SJSA1 (cell line): ENCODE measurements around the gene PTTG1IP. TPM values are rescaled to one million over a fixed set of nuclear protein-coding genes. Genes with fewer than 3 reads are reported as not detected.

ENCODE experiments used
- DNase-seq, 2 experiments: peaks; one replicate each; pipeline ENCODE4 v3.0.0-alpha.2; 2015 to 2020; ENCODE audit warnings: low spot score in 2 of 2, low read depth in 1 of 2
- H3K27ac ChIP-seq: fragments of 250-450 bp; sonication (Bioruptor Pico); 2 replicates; pipeline ENCODE4 v1.5.1; 2020; ENCODE audit warnings: mild to moderate bottlenecking, moderate library complexity
- H3K27me3 ChIP-seq: fragments of 250-450 bp; sonication (Bioruptor Pico); replicated peaks from 2 replicates; pipeline ENCODE4 v1.5.1; 2020; ENCODE audit warnings: mild to moderate bottlenecking, moderate library complexity
- H3K36me3 ChIP-seq: fragments of 250-450 bp; sonication (Bioruptor Pico); 2 replicates; pipeline ENCODE4 v1.5.1; 2020; ENCODE audit warnings: mild to moderate bottlenecking
- H3K4me1 ChIP-seq: fragments of 250-450 bp; sonication (Bioruptor Pico); replicated peaks from 2 replicates; pipeline ENCODE4 v1.6.1; 2021; ENCODE audit warnings: mild to moderate bottlenecking
- H3K4me3 ChIP-seq: fragments of 250-450 bp; sonication (Bioruptor Pico); 2 replicates; pipeline ENCODE4 v1.5.1; 2020; ENCODE audit warnings: mild to moderate bottlenecking
- H3K9me3 ChIP-seq: fragments of 250-450 bp; sonication (Bioruptor Pico); replicated peaks from 2 replicates; pipeline ENCODE4 v1.5.1; 2020; ENCODE audit warnings: mild to moderate bottlenecking
- total RNA-seq: library from RNA; depleted of rRNA; stranded (reverse); fragments of >200 nt; shearing (Covaris generic); gene quantifications from 2 replicates; pipeline ENCODE4 v1.2.3, GENCODE V29; 2014

Gene PTTG1IP
- total RNA-seq, 1 experiment from 2014 or later, result 590 TPM

DNA sequence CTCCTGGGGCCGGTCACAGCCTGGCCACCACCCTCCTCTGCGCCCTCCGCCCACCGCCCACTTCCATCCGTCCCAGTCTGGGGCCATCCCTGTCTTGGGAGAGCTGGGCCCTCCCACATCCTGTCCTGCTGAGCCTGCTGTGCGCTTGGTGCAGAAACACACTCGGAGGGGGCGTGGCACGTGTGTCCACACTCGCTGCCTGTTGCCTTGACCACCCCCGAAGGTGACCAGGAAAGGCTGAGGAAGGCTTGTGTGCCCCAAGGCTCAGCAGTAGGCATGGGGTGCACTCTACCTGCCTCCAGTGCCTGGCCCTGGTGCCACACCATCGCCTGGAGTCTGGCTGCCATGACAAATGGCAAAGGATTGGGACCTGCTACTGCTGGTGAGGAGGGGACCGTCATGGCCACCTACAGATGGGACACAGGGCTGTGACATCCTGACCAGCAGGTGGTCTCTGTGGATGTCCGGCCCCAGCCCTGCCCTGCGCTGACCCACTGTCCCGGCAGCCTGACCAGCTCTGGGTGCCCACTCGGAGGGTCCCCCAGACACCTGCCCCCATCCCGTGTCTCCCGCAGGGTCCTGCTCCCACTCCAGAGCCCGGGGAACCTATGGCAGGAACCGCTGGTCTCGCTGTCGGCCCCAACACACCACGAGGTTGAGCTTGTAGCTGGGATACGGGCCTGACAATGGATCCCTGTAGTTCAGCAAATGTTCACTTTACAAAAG lies 23.2 kb upstream of the PTTG1IP start:
- Histone ChIP-seq H3K27ac (peak overlapping the region; percentile 41), H3K27me3 (no peaks in the 10 kb centered on the region), H3K9me3 (no peaks in the 10 kb centered on the region), H3K4me3 (no peak overlapping the region), H3K4me1 (peaks cover 31% of the 10 kb centered on the region), H3K36me3 (peaks cover 53% of the 10 kb centered on the region)
- no peak for DNase-seq

GRCh38 chr21:44895859-44896258 lies 22.4 kb upstream of the PTTG1IP start:
- no peak overlapping the region for H3K4me3 ChIP-seq
- H3K4me1 ChIP-seq, result peaks cover 40% of the 10 kb centered on the region
- no peaks in the 10 kb centered on the region for H3K9me3 ChIP-seq
- H3K27me3 ChIP-seq, result no peaks in the 10 kb centered on the region
- no peak overlapping the region for H3K27ac ChIP-seq
- DNase-seq, result no peak
- peaks cover 53% of the 10 kb centered on the region for H3K36me3 ChIP-seq

DNA sequence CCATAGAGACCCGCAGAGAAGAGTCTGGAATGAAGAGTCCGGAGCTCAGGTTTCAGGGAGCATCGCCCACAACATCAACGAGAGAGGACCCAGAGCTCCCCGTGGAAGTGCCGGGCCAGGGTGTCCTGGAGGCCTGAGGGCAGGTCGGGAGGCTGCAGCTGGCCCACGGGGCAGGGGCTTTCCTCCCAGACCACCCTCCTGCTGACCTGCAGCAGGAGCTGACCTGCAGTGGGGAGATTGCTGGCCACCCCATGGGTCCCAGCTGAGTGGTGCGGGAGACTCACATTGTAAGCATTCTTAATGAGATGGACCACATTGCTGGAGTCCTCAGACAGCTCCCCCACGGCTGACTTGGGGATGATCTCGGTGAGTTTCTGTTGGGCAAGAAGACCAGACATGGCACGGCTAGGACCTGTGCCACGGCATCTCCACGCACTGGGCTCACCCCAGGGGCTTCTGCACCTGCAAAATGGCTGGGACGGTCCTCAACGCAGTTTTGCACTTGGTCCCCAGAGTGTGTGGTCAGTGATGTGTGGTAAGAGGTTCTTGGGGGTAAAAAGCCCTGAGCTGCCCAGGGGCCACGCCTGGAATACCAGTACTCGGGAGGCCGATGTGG lies 21.3 kb upstream of the PTTG1IP start:
- H3K4me3 ChIP-seq, result no peak overlapping the region
- peaks cover 50% of the 10 kb centered on the region for H3K4me1 ChIP-seq
- H3K9me3 ChIP-seq, result no peaks in the 10 kb centered on the region
- H3K27me3 ChIP-seq, result no peaks in the 10 kb centered on the region
- H3K27ac ChIP-seq, result no peak overlapping the region
- H3K36me3 ChIP-seq, result peaks cover 53% of the 10 kb centered on the region
- no peak for DNase-seq

- DNase-seq, result no peak
- Histone ChIP-seq H3K27me3 (no peaks in the 10 kb centered on the region), H3K4me3 (no peak overlapping the region), H3K36me3 (peaks cover 53% of the 10 kb centered on the region), H3K4me1 (peaks cover 57% of the 10 kb centered on the region), H3K27ac (no peak overlapping the region), H3K9me3 (no peaks in the 10 kb centered on the region)
These were observed 20.6 kb upstream of the PTTG1IP start for GRCh38 chr21:44893948-44894656.

DNA sequence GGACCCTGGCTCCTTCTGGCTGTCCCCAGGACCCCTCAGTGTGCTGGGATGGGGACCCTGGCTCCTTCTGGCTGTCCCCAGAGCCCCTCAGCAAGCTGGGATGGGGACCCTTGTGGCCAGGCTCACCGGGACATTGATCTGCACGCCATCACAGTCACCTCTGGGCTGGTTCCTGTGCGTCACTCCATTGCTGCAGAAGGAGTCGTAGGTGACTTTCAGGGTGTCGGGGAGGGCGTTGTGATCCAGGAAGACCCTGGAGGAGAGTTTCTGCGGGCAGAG lies 19.7 kb upstream of the PTTG1IP start:
- Histone ChIP-seq H3K4me1 (peaks cover 57% of the 10 kb centered on the region), H3K36me3 (peaks cover 55% of the 10 kb centered on the region), H3K27ac (no peak overlapping the region), H3K9me3 (no peaks in the 10 kb centered on the region), H3K4me3 (no peak overlapping the region), H3K27me3 (no peaks in the 10 kb centered on the region)
- DNase-seq, result no peak

GRCh38 chr21:44892536-44893277 lies 19.2 kb upstream of the PTTG1IP start:
- no peaks in the 10 kb centered on the region for H3K27me3 ChIP-seq
- peaks cover 56% of the 10 kb centered on the region for H3K36me3 ChIP-seq
- H3K4me3 ChIP-seq, result no peak overlapping the region
- peak in 1 of 2 experiments; percentile 44 for DNase-seq
- H3K9me3 ChIP-seq, result no peaks in the 10 kb centered on the region
- H3K27ac ChIP-seq, result peak overlapping the region; percentile 85
- H3K4me1 ChIP-seq, result peaks cover 52% of the 10 kb centered on the region

DNA sequence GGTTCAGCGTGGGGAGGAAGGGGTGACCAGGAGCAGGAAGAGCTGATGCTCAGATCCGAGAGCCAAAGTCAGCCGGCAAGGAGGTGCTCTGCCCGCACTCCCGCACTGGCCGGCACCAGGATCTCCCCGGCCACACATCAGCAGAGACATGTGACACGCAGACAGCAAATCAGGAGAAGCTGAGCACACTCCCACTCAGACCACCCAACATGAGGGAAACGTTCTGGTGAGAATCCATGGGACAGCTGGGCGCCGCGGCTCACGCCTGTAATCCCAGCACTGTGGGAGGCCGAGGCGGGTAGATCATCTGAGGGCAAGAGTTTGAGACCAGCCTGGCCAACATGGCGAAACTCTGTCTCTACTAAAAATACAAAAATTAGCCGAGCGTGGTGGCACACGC lies 18.6 kb upstream of the PTTG1IP start:
- no peaks in the 10 kb centered on the region for H3K27me3 ChIP-seq
- H3K4me3 ChIP-seq, result peak overlapping the region; percentile 50
- H3K4me1 ChIP-seq, result peaks cover 46% of the 10 kb centered on the region
- peak; percentile 95 to 98 for DNase-seq
- peaks cover 59% of the 10 kb centered on the region for H3K36me3 ChIP-seq
- no peaks in the 10 kb centered on the region for H3K9me3 ChIP-seq
- peak overlapping the region; percentile 85 for H3K27ac ChIP-seq

GRCh38 chr21:44891631-44892031 lies 18.1 kb upstream of the PTTG1IP start:
- Histone ChIP-seq H3K4me3 (peak overlapping the region; percentile 50), H3K4me1 (peaks cover 42% of the 10 kb centered on the region), H3K27me3 (no peaks in the 10 kb centered on the region), H3K36me3 (peaks cover 59% of the 10 kb centered on the region), H3K9me3 (no peaks in the 10 kb centered on the region), H3K27ac (peak overlapping the region; percentile 85)
- DNase-seq, result no peak

- Histone ChIP-seq H3K4me1 (peaks cover 40% of the 10 kb centered on the region), H3K9me3 (no peaks in the 10 kb centered on the region), H3K27me3 (no peaks in the 10 kb centered on the region), H3K4me3 (peak overlapping the region; percentile 50), H3K27ac (peak overlapping the region; percentile 85), H3K36me3 (peaks cover 64% of the 10 kb centered on the region)
- no peak for DNase-seq
These were observed 17.6 kb upstream of the PTTG1IP start for GRCh38 chr21:44890961-44891541.

DNA sequence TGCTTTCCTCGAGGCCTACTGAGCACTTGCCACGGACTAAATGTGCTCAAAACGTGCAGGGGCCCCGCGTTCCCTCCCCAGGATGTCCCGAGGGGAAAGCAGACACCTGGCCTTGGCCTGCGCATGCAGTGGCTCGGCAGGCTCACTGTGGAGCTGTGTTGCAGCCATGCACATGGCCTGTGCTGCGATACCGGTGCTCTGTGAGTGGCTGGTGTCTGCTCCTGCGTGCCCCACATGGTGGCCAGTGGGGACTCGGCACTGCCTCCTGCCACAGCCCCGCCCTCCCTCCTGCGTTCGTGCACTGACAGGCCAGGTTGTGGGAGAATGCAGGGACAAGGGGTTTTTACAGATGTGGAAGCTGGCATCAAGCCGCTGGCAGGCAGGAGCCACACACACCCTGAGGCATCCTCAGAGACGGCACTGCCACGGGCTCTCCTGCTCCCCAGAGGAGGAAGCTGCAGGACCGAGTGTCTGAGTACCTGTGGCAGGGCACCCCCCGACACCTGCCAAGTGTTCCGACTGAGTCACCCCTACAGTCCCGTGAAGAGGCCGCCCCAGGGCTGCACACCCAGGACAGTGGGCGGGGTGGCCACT lies 16.9 kb upstream of the PTTG1IP start:
- H3K36me3 ChIP-seq, result peaks cover 70% of the 10 kb centered on the region
- no peaks in the 10 kb centered on the region for H3K9me3 ChIP-seq
- H3K27ac ChIP-seq, result no peak overlapping the region
- no peak for DNase-seq
- H3K4me3 ChIP-seq, result peak overlapping the region; percentile 50
- H3K4me1 ChIP-seq, result peaks cover 40% of the 10 kb centered on the region
- H3K27me3 ChIP-seq, result no peaks in the 10 kb centered on the region

DNA sequence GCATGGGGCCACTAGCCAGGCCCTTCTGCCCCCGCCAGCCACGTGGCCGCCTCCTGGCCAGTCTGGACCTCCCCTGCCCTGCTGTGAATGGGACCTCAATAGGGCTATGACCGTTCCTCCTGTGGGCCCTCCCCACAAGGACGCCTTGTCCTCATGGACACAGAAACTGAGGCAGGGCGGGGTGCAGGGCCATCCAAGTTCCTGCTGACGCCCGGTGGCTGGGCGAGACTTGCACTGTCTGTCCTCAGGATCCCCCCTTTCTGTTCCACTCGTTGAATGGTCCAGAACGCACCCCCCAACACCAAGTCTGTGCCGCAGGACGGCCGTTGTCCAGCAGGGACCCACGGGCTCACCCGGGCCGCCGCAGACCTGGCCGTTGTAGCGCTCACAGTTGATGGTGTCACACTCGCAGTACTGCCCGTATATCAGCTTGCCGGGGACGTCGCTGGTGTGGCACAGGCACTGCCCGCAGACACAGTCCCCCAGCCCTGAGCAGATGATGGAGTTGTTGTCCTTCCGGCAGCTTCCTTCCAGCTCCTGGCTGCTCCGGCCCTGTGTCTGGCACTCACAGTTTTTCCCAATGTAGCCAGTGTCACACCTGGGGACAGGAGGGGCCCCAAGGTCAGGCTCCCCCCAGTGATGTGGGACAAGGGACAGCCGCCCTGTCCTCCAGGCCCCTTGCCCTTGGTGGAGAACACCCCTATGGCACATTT lies 16.3 kb upstream of the PTTG1IP start:
- H3K4me1 ChIP-seq, result peaks cover 40% of the 10 kb centered on the region
- H3K27ac ChIP-seq, result no peak overlapping the region
- H3K9me3 ChIP-seq, result no peaks in the 10 kb centered on the region
- no peaks in the 10 kb centered on the region for H3K27me3 ChIP-seq
- H3K4me3 ChIP-seq, result peak overlapping the region; percentile 50; the same call in 1 of the 2 replicates
- H3K36me3 ChIP-seq, result peaks cover 70% of the 10 kb centered on the region
- DNase-seq, result no peak

GRCh38 chr21:44888581-44889550 lies 15.4 kb upstream of the PTTG1IP start:
- H3K27me3 ChIP-seq, result no peaks in the 10 kb centered on the region
- no peak overlapping the region for H3K4me3 ChIP-seq
- DNase-seq, result no peak
- peaks cover 73% of the 10 kb centered on the region for H3K36me3 ChIP-seq
- no peak overlapping the region for H3K27ac ChIP-seq
- H3K9me3 ChIP-seq, result no peaks in the 10 kb centered on the region
- H3K4me1 ChIP-seq, result peaks cover 40% of the 10 kb centered on the region
